OCI-M1 (cell line): ENCODE results near the gene MVK.
"Not testable (repeated sequence)": the region's sequence is repeated elsewhere in the genome, so short reads cannot be mapped to it uniquely, and the experiment has no call there.

ENCODE experiments used
- DNase-seq: peaks from one replicate; lab custom pipeline; 2025; lab: John Stamatoyannopoulos, UW

Gene MVK

GRCh38 chr12:109591041-109591440 lies 17.4 kb downstream of the MVK start:
- DNase-seq = no peak

GRCh38 chr12:109592195-109592904 lies 18.8 kb downstream of the MVK start:
- no peak for DNase-seq

GRCh38 chr12:109592905-109593272 lies 19.3 kb downstream of the MVK start:
- no peak for DNase-seq

- no peak for DNase-seq
These were observed 21.1 kb downstream of the MVK start for GRCh38 chr12:109594556-109595317.

GRCh38 chr12:109595321-109595902 lies 21.8 kb downstream of the MVK start:
- no peak for DNase-seq

GRCh38 chr12:109596418-109597244 lies 23.0 kb downstream of the MVK start:
- DNase-seq = no peak

GRCh38 chr12:109597414-109597794 lies 23.8 kb downstream of the MVK start:
- DNase-seq = no peak

GRCh38 chr12:109597795-109598427 lies 24.3 kb downstream of the MVK start:
- DNase-seq = peak; percentile 80

- no peak for DNase-seq
These were observed 24.8 kb downstream of the MVK start for GRCh38 chr12:109598428-109598854.

GRCh38 chr12:109599087-109599486 lies 25.5 kb downstream of the MVK start:
- DNase-seq = no peak

GRCh38 chr12:109600481-109600880 lies 26.9 kb downstream of the MVK start:
- no peak for DNase-seq

GRCh38 chr12:109600995-109601394 lies 27.4 kb downstream of the MVK start:
- DNase-seq = no peak

GRCh38 chr12:109601557-109601956 lies 28.0 kb downstream of the MVK start:
- DNase-seq = no peak

GRCh38 chr12:109602132-109602531 lies 28.5 kb downstream of the MVK start:
- DNase-seq = not testable (repeated sequence)

- DNase-seq = no peak
These were observed 30.6 kb downstream of the MVK start for GRCh38 chr12:109604132-109604585.

GRCh38 chr12:109605016-109605415 lies 31.4 kb downstream of the MVK start:
- no peak for DNase-seq

GRCh38 chr12:109605599-109606228 lies 32.1 kb downstream of the MVK start:
- DNase-seq = no peak

GRCh38 chr12:109606320-109607028 lies 32.9 kb downstream of the MVK start:
- DNase-seq = peak; percentile 6

GRCh38 chr12:109607618-109608017 lies 34.0 kb downstream of the MVK start:
- no peak for DNase-seq

- DNase-seq = no peak
These were observed 34.7 kb downstream of the MVK start for GRCh38 chr12:109608270-109608669.

- no peak for DNase-seq
These were observed 35.2 kb downstream of the MVK start for GRCh38 chr12:109608793-109609192.
